HG03342 (cell line): ENCODE data around the gene PBX3.

Experiments
- ATAC-seq: cut with Tn5 transposase; IDR thresholded peaks from one replicate; pipeline ENCODE4 v1.9.1; 2021; ENCODE audit warnings: mild to moderate bottlenecking, moderate library complexity; ENCODE audit not compliant: unreplicated experiment

PBX3 gene

GRCh38 chr9:126016579-126017290, 269.6 kb downstream of the PBX3 start:
- ATAC-seq, result no peak
